GM12892 (cell line): ENCODE measurements around the gene NFKBIL1.

Experiments
- POLR2A ChIP-seq: IDR thresholded peaks from 2 replicates; pipeline ENCODE4 v1.6.1; 2011; ENCODE audit warnings: low read depth, low read length, control low read depth
- POLR2AphosphoS5 ChIP-seq: IDR thresholded peaks from 2 replicates; pipeline ENCODE4 v1.6.1; 2011; ENCODE audit warnings: low read depth, low read length, control low read depth

DNA sequence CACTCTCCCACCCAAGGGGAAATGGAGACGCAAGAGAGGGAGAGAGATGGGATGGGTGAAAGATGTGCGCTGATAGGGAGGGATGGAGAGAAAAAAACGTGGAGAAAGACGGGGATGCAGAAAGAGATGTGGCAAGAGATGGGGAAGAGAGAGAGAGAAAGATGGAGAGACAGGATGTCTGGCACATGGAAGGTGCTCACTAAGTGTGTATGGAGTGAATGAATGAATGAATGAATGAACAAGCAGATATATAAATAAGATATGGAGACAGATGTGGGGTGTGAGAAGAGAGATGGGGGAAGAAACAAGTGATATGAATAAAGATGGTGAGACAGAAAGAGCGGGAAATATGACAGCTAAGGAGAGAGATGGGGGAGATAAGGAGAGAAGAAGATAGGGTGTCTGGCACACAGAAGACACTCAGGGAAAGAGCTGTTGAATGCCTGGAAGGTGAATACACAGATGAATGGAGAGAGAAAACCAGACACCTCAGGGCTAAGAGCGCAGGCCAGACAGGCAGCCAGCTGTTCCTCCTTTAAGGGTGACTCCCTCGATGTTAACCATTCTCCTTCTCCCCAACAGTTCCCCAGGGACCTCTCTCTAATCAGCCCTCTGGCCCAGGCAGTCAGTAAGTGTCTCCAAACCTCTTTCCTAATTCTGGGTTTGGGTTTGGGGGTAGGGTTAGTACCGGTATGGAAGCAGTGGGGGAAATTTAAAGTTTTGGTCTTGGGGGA lies 28.7 kb downstream of the NFKBIL1 start:
- TF ChIP-seq POLR2AphosphoS5 (no peak), POLR2A (no peak)
